Glutamatergic neuron (in vitro differentiated cells): ENCODE results near the gene CRACDL. TPM values are rescaled to one million over a fixed set of nuclear protein-coding genes. Genes with fewer than 3 reads are reported as not detected.

Experiments used
- DNase-seq: peaks from one replicate; pipeline ENCODE4 v3.0.0; 2022
- H3K27ac Mint-ChIP-seq: one replicate; pipeline ENCODE4 v1.8.0; 2020; ENCODE audit warnings: mild to moderate bottlenecking, mixed read lengths, inconsistent platforms; ENCODE audit not compliant: unreplicated experiment
- H3K27me3 Mint-ChIP-seq: one replicate; pipeline ENCODE4 v1.8.0; 2020; ENCODE audit warnings: mild to moderate bottlenecking, moderate library complexity, mixed read lengths, inconsistent platforms; ENCODE audit not compliant: unreplicated experiment
- H3K36me3 Mint-ChIP-seq: one replicate; pipeline ENCODE4 v1.8.0; 2020; ENCODE audit warnings: mild to moderate bottlenecking, mixed read lengths, inconsistent platforms; ENCODE audit not compliant: unreplicated experiment
- H3K4me1 Mint-ChIP-seq: one replicate; pipeline ENCODE4 v1.8.0; 2020; ENCODE audit warnings: mild to moderate bottlenecking, low read depth, mixed read lengths, inconsistent platforms; ENCODE audit not compliant: unreplicated experiment
- H3K4me3 Mint-ChIP-seq: one replicate; pipeline ENCODE4 v1.8.0; 2020; ENCODE audit warnings: mild to moderate bottlenecking, mixed read lengths, inconsistent platforms; ENCODE audit not compliant: unreplicated experiment
- H3K9me3 Mint-ChIP-seq: one replicate; pipeline ENCODE4 v1.8.0; 2020; ENCODE audit warnings: mild to moderate bottlenecking, moderate library complexity, mixed read lengths, inconsistent platforms; ENCODE audit not compliant: unreplicated experiment
- total RNA-seq: library from RNA; stranded (reverse); fragmentation: NEBNext Ultra II Directional; extraction: Animal tissue kit (Norgen Biotek cat#: 25700); gene quantifications from one replicate; pipeline ENCODE4 v1.2.1, GENCODE V29; 2021; ENCODE audit not compliant: unreplicated experiment
- TF ChIP-seq, protein P1 (sequence below): fragments of 200-600 bp; sonication (generic); IDR thresholded peaks from one replicate; pipeline ENCODE4 v1.5.0; 2021; ENCODE audit not compliant: partially characterized antibody, unreplicated experiment

The CRACDL gene
- total RNA-seq, 1 donor from 2014 or later: 2.1 TPM

DNA sequence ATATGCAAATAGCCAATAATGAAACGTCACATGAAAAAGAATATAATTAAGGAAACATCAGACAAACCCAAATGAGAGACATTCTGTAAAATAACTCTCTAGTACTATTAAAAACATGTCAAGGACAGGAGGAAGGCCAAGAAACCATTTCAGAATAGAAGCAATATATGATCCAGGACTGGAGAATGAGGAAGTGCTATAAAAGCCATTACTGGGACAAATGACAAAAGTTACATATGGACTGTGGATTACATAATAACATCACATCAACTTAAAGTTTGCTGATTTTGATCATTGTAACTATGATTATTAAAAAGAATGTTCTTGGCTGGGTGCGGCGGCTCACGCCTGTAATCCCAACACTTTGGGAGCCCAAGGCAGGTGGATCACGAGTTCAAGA lies 81.3 kb downstream of the CRACDL start:
- Mint-ChIP-seq H3K9me3 (peaks cover 2% of the 10 kb centered on the region), H3K36me3 (peaks cover 8% of the 10 kb centered on the region), H3K27me3 (peaks cover 1% of the 10 kb centered on the region), H3K27ac (no peak overlapping the region), H3K4me1 (peaks cover 2% of the 10 kb centered on the region), H3K4me3 (no peak overlapping the region)
- DNase-seq: no peak
- TF ChIP-seq, protein P1, sequence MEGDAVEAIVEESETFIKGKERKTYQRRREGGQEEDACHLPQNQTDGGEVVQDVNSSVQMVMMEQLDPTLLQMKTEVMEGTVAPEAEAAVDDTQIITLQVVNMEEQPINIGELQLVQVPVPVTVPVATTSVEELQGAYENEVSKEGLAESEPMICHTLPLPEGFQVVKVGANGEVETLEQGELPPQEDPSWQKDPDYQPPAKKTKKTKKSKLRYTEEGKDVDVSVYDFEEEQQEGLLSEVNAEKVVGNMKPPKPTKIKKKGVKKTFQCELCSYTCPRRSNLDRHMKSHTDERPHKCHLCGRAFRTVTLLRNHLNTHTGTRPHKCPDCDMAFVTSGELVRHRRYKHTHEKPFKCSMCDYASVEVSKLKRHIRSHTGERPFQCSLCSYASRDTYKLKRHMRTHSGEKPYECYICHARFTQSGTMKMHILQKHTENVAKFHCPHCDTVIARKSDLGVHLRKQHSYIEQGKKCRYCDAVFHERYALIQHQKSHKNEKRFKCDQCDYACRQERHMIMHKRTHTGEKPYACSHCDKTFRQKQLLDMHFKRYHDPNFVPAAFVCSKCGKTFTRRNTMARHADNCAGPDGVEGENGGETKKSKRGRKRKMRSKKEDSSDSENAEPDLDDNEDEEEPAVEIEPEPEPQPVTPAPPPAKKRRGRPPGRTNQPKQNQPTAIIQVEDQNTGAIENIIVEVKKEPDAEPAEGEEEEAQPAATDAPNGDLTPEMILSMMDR: no peak

DNA sequence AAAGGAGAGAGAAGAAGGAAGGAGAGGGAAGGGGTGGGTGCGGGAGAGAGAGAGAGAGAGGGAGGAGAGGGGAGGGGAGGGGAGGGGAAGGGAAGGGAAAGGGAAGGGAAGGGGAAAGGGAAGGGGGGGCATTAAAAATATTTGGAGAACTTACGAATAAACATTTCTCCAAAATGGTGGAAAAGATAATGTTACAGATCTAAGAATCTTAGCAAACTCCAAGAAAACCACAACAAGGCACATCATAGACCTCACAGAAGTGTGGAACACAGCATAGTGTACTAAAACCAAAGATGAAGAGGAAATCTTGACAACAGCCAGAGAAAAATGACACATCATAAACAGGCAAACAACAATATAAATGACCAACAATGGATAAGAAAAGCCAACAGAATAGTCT lies 83.1 kb downstream of the CRACDL start:
- H3K27ac Mint-ChIP-seq: no peak overlapping the region
- H3K36me3 Mint-ChIP-seq: no peaks in the 10 kb centered on the region
- H3K4me3 Mint-ChIP-seq: no peak overlapping the region
- H3K4me1 Mint-ChIP-seq: peaks cover 2% of the 10 kb centered on the region
- DNase-seq: no peak
- H3K9me3 Mint-ChIP-seq: peaks cover 2% of the 10 kb centered on the region
- TF ChIP-seq, protein P1: no peak
- H3K27me3 Mint-ChIP-seq: peaks cover 1% of the 10 kb centered on the region

DNA sequence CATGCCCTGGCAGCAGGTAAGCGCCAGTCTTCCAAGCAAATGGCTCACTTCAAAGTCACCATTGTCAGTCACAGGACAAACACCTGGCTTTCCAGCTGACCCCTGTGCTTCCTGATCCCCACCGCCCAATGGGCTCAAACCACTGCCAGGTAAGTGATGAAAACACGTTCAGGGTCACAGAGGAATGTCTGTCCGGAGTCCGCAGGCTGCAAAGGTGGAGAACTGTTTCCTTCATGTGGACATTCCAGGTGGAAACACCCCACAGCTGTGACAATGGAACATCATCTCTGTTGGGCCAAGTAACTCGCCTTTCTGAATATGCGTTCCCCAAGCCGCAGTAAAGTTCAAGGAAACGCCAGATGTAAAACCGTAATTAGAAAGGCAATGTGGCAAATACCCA lies 86.0 kb downstream of the CRACDL start:
- H3K27ac Mint-ChIP-seq: no peak overlapping the region
- no peak overlapping the region for H3K4me3 Mint-ChIP-seq
- H3K36me3 Mint-ChIP-seq: no peaks in the 10 kb centered on the region
- TF ChIP-seq, protein P1: no peak
- H3K27me3 Mint-ChIP-seq: peaks cover 1% of the 10 kb centered on the region
- no peak for DNase-seq
- peaks cover 2% of the 10 kb centered on the region for H3K4me1 Mint-ChIP-seq
- H3K9me3 Mint-ChIP-seq: peaks cover 2% of the 10 kb centered on the region

DNA sequence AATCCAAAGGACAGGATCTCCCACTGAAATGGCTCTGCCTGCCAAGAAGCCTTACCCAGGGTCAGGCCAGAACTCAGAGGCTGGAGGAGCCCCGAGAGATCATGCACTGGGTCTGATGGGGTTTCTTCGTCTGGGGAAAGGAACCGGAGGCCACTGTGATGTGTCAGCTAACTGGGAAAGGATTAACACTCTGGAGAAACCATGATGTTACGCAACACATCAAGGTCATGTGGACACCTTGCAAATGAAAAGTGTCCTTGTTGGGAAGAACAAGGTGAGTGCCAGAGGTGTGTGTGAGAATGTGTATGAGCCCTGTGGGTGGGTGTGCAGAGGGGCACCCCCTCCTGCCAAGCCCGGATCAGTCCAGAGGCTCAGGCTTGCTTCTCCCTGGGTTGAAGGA lies 86.9 kb downstream of the CRACDL start:
- DNase-seq: no peak
- H3K9me3 Mint-ChIP-seq: peaks cover 2% of the 10 kb centered on the region
- no peak overlapping the region for H3K27ac Mint-ChIP-seq
- TF ChIP-seq, protein P1: no peak
- peaks cover 1% of the 10 kb centered on the region for H3K27me3 Mint-ChIP-seq
- H3K36me3 Mint-ChIP-seq: no peaks in the 10 kb centered on the region
- peaks cover 2% of the 10 kb centered on the region for H3K4me1 Mint-ChIP-seq
- no peak overlapping the region for H3K4me3 Mint-ChIP-seq

DNA sequence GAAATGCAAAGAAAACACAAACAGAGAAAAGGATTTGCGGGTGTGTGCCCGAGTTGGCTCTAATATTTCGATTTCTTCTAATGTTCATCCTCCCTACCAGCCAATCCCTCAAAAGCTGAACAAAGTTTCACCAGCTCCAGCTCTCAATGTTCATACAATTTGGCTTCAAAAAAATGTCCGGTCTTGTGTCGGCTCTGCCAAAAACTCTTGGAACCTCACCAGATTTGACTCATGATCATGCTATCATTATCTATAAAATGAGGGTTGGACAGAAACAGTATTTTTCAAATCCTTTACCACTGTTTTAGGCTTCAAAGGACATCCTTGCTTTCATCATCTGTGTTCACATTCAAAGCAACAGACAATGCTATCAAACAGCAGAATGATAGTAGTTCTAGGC lies 88.2 kb downstream of the CRACDL start:
- H3K27ac Mint-ChIP-seq: no peak overlapping the region
- no peaks in the 10 kb centered on the region for H3K36me3 Mint-ChIP-seq
- peaks cover 2% of the 10 kb centered on the region for H3K4me1 Mint-ChIP-seq
- no peak for DNase-seq
- H3K27me3 Mint-ChIP-seq: peaks cover 1% of the 10 kb centered on the region
- no peak overlapping the region for H3K4me3 Mint-ChIP-seq
- TF ChIP-seq, protein P1: no peak
- no peaks in the 10 kb centered on the region for H3K9me3 Mint-ChIP-seq
